D341Med (cell line): Measurements from ENCODE around the gene LIF.
"Not testable (repeated sequence)": the region's sequence is repeated elsewhere in the genome, so short reads cannot be mapped to it uniquely, and the experiment has no call there.

Experiments used
- DNase-seq: peaks from one replicate; pipeline ENCODE4 v3.0.0; 2012; ENCODE audit warnings: low spot score

Gene LIF

DNA sequence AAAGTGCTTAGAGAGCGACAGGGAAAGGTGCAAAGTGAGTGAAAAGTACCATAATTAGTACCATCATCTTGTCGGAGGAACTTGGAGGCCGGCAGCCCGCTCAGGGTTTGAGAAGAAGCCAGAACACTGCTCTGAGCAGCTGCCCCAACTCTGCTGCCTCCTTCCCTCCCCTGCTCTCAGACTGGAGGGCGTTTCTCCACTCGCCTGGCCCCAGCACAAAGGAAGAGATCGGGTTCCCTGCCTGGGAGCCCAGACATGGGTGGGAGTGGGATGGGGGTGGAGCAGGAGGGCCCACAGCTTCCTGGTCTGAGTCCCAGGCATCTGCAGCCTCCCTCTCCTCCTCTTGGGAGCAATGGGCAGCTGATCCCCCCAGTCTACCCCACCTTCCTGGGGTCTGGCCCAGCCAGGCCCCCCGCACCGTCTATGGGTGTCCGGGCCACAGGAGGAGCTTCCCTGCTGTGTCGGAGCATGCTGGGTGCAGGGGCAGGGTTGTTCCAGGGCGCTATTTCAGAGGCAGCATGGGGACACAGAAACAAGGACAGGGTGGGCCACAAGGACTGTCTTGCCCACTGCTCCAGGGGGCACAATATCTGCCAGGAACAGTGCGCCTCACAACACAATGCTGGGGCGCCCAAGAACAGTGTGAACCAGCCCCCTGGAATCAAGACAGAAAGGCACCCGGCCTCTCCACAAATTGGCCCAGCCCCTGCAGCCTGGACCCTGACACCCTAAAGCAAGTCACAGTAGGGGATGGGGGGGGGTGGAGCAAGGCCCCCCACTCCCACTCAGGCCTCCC lies 4.8 kb downstream of the LIF start:
- no peak for DNase-seq

DNA sequence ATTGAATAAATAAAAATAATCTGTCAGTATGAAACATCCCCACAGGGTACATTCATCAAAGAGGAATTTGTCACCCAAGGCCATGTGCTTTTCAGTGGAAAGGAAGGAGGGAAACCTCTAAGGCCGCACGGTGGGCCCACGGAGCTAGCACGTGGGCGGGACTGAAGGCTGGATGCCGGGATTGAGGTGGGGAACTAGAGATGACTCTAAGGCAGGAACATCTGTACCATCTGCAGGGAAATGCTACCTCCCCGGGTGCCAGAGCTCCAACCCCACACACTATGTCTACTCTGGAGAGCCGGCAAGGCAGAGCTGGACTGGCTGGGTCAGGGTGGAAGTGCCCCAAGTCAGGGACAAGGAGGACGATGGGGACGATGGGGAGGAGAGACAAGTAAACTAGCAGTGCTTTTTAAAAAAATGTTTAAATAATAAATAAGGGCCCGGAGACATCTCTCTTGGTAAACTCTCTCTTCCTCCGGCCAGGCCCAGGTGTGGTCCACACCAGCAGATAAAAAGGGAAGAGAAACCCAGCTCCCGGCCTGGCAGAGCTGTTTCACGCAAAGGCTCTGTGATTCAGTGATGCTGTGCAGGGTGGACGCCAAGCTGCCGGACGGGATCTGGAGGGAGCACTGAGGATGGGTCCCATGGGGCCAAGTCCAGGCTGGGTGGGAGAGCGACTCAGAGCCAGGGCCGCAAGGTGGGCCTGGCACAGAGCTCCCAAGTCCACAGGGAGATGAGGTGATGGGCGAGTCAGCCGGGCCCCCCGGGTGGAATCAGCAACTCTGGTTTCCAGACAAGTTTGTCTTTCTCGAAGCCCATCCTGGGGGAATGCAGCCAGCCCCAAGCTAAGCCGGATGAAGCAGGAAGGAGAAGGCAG lies 5.8 kb downstream of the LIF start:
- DNase-seq, result no peak

DNA sequence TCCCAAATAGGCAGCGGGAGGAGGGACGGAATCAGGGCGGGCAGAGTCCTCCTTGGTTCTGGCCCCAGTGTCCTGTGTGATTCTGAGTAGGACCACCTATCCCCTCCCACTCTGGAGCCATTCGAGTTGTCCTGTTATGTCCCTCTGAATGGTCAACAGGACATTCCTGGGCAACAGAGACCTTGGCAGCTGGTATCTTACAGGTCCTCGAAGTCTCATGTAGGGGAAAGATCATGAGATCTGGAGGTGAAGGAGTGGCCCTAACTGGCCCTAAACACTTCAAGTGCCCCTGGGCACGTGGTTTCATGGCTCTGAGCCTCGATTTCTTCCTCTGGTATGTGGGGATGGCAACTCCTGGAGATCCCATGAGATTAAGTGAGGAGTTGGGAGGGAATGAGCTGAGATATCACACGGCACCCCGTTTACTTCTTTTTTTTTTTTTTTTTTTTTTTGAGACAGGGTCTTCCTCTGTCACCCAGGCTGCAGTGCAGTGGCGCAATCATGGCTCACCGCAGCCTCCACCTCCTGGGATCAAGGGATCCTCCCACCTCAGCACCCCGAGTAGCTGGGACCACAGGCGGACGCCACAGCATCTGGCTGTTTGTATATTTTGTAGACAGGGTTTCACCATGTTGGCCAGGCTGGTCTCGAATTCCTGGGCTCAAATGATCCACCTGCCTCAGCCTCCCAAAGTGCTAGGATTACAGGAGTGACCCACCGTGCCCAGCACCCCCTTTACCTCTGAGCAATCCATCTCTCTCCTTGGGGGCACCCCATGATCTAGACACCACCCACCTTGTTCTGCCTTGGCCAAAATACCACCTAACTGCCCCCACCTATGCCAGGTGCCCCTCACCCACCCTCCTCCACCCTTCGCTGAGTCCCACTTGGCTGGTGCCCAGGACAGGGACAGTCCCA lies 6.8 kb downstream of the LIF start:
- no peak for DNase-seq

DNA sequence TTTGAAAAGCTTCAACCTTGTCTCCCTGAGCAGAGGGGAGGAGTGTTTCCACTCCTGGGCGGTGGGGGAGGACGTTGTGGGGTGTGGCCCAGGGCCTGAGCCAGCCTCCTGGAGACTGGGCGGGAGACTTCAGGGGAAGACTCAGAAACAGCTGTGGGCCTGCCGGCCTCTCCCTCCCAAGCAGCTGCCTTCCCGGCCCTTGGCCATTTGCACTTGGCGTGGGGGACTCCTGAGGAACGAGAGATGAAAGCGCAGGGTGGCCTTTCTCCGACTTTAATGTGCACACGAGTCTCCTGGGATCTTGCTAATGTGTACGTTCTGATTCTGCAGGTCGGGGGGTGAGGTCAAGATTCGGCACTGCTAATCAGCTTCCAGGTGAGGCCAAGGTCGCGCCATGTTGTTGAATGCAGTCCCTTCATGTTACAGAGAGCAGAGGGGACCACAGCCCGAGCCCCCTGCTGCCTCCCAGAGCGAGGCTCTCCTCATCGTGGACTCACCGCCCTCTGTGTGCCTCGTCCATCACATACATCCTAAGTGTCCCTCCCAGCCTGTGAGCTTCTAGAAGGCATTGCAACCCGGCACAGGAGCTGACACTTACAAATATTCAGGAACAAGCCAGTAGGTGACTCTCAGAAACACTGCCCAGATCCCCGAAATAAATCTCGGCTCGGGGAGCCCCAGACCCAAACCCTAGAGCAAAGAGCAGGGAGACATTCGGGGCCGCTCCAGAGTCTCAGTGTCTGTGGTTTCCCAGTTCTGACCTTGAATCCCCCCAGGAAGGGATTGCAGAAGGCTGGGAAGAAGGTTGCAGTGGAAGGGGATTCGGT lies 7.7 kb downstream of the LIF start:
- DNase-seq, result no peak

DNA sequence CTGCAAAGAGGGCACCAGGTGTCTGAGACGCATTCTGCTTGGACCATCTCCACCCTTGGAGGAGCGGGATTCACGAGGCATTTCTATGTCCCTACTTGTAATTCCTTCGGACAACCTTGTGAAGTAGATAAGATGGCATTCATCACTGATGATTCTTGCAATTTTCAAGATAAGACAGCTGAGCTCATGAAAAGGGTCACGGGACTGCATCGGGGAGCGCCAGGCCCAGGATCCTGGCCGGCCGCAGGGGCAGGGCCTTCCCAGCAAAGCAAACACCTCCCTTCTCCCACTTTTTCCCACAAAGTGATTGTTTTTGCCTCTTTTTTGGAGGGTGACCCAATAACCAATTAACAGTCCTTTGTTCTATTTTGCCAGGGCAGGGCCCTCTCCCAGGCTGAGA lies 8.4 kb downstream of the LIF start:
- no peak for DNase-seq

DNA sequence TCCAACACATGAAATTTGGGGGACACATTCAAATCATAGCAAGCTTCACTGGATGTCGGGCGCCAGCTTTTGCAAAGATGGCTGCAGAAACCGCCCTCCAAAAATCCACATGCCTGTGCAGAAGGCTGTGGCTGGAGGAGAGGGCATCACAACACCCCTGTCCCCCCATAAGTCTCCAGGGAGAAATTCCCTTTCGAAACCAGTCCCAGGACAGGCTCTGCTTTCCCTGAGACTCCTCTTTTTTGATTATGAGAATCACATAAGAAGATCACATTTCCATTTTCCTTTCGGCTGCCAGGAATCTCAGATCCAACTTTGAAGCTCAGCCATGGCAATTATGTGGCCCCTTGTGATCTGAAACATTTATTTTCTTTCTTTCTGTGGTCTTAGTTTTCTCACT lies 9.7 kb downstream of the LIF start:
- no peak for DNase-seq

DNA sequence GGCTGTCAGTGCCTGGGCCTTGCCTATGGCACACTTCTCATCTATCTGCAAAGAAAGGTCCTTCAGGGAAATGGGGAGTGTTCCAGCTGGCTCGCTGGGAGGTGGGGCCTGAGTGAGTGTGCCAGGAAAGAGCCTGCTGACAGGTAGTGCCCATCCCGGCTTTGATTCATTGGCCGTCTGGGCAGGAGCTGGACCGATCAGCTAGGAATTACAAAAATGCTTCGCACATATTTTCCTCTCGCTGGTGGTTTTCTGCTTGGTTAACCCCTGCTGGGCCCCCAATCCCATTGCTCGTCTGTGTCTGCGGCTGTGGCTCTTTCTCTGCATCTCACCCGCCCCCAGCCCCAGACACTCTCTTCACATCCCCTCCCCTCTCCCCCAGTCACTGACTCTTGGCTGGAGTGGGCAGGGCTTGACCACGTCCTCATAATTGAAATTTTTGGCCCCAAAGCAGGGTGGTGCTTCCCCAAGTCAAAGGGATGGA lies 10.8 kb downstream of the LIF start:
- no peak for DNase-seq

DNA sequence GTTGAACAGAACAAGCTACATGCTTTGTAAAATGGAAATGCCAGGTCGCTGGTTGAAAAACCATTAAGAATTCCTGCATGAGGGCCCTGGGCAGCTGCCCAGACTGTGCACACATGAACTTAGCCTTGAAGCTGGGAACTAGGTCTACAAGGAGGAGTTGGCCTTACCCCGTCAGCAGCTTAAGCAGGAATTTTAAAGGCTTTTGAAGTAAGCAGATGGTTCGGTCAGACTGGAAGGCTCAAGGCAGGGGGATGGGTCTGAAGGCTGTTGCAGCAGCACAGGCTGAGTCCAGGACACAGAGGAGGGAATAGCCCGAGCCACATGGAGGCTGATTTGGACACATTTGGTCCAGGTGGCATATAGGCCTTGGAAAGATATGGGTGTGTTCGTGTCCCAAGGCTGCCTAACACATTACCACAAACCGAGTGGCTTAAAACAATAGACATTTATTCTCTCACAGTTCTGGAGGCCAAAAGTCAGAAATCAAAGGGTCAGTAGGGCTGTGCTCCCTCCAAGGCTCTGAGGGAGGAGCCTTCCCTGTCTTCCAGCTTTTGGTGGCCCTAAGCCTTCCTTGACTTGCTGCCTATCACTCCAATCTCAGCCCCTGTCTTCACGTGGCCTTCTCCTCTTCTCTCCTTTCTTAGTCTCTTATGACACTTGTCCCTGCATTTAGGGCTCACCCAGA lies 11.6 kb downstream of the LIF start:
- peak; percentile 62 for DNase-seq

DNA sequence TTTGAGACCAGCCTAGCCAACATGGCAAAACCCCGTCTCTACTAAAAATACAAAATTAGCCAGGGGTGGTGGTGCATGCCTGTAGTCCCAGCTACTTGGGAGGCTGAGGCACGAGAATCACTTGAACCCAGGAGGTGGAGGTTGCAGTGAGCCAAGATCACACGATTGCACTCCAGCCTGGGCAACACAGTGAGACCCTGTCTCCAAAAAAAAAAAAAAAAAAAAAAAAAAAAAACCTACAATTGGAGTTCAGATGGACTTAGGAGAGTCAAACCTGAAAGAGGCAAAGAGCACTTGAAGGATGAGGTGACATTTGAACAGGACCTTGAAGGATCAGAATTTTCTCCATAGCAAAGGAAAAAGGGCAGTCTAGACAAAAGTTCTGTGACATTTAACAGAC lies 12.2 kb downstream of the LIF start:
- DNase-seq, result not testable (repeated sequence)

DNA sequence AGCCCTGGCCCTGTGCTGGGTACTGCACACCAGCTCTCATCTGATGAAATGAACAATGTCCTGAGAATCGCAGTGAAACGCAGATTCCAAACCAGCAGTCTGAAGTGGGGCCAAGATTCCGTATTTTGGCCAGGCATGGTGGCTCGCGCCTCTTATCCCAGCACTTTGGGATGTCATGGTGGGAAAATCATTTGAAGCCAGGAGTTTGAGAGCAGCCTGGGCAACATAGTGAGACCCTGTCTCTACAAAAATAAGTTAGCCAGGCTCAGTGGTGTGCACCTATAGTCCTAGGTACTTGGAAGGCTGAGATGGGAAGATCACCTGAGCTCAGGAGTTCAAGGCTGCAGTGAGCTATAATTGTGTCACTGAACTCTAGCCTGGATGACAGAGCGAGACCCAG lies 13.0 kb downstream of the LIF start:
- no peak for DNase-seq

DNA sequence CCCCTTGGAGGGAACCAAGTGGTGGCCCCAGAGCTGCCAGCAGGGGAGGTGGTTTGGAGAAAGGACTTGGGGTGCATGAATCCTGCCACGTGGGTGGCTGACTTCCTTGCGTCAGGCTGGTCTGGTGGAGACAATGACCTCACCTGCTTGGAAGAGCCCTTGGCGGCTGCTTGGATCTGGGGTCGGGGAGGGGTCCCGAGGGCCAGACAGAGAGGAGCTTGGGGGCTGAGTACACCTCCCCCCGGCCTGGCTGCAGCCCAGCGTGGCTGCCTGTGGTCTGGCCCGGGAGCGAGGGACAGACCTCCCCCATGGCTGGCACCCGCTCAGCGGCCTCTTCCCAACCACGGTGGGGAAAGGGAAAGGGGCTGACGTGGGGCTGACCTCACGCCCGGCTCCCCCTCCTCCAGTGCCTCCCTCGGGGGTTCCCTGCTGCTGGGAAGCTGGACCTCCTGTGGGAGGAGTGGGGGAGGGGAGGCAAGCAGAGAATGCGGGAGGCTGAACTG lies 13.8 kb downstream of the LIF start:
- no peak for DNase-seq

DNA sequence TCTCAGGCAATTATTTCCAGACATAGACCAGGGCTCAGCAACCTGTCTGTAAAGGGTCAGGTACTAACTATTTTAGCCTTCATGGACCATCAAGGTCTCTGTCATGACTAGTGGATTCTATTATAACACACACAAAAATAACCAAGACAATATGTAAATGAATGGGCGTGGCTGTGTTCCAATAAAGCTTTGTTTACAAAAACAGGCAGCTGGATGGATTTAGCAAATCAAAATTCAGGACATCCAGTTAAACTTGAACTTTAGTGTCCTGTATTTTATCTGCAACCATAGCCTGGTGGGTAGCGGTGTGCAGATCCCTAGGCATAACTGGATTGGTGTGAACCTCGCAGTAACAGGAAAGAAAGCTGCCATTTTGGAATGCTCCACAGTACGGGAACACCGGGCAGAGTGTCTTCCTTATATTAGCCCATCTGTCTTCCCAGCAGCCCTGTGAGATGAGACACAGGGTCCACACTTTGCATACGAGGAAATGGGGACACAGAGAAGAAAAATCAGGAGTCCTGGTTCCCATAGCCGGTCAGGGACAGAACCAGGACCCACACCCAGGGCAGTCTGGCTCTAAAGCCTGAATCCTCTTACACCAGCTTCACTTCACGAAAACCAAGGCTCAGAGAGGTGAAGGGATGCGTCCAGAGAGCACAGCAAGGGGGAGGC lies 15.6 kb downstream of the LIF start:
- DNase-seq, result no peak

DNA sequence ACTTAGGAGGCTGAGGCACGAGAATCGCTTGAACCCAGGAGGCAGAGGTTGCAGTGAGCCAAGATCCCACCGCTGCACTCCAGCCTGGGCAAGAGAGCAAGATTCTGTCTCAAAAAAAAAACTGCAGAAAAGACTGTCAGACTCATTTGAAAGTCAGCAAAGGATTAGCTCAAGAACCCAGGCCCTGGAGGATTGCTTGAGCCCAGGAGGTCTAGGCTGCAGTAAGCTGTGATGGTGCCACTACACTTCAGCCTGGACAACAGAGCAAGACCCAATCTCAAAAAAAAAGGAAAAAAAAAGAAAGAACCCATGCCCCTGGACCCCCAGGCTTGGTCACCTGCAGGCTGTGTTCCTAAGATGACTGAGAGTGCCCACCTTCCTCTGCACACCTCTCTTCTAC lies 16.2 kb downstream of the LIF start:
- no peak for DNase-seq

DNA sequence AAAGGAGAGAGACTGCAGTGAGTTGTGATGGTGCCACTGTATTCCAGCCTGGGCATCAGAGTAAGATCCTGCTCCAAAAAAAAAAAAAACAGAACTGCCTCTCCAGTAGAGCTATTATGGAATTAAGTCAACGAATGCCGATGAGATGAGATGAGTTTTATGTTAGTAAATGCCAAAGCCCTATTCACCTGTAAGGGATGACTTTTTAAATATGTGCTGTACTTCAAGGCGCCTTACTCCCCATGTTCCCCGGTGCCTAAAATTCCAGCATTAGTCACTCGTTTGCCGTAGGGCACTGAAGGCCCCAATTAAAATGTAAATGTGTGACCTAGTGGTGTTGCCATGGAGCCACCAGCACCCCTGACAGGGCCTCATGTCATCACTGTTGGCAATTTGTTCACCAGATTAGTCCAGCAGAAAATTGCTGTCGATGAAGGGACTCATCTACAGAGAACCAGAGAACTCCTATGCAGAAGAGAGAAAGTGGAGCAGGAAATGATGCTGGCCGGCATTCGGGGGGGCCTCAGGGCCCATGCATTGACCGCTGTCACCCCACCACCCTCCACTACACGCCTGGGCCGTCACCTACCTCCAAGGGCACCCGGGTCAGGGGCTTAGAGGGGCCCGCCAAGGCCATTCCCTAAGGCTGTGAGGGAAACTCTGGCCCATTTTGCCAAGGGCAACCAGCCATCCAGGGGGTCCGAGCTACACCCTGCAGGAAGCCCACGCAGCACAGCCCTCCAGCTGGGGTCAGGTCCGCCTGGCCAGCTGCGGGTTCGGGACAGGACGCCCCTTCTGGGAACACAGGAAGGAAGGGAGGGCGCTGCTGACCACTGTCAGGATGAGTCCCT lies 17.8 kb downstream of the LIF start:
- DNase-seq, result no peak

DNA sequence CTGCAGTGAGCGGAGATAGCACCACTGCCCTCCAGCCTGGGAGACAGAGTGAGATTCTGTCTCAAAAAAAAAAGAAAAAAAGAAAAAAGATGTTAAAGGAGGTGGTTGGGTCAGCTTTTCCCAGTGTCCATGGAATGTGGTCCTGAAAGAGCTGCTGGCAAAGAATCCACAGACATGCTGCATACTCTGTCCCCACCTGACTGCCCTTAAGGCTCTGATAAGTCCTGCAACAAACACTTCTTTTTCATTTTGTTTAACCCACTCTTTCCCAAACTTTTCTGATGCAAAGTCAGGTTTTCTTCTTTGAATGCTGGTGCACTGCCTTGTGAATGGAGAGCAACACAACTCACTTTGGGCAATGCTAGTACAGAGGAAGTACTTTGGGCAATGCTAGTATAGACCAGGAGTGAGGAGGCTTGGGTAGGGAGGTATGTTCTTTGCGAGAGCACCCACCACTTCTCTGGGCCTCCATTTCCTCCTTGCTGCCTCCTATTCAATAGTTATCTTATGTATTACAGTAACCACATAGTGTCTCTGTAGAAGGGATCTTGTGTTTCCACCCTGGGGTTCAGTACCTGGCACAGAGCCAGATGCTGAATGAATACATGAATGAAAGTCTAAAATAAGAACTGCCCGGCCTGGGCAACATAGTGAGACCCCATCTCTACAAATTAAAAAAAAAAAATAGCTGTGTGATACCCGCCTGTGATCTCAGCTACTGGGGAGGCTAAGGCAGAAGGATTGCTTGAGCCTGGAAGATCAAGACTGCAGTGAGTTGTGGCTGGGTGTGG lies 18.9 kb downstream of the LIF start:
- DNase-seq, result no peak

DNA sequence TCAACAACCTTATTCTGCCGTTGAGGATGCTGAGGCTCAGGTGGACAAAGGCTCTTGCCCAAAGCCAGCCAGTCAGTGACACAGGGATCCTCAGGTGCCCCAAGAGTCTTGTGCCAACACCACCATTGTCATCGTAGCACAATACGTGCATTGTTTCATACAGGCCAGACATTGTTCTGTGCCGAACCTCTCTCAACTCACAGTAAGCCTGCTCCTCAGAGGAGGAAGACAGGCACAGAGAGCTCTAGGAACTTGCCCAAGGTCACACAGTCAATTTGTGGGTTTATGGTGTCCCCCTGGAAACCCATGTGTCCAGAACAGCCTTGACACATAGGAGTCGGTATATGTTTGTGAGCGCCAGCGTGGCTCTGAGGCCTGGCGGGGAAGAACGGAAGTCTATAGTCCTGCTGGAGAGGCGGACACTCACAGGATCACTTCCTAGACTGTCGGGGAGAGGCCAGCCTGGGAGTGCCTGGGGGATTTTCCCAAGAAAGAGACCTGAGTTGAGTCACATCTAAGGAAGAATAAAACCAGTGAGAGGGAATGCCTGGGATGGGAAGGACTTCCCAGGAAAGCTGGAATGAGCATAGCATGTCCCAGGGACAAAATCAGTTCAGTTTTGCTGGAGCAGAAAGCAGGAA lies 20.2 kb downstream of the LIF start:
- no peak for DNase-seq

DNA sequence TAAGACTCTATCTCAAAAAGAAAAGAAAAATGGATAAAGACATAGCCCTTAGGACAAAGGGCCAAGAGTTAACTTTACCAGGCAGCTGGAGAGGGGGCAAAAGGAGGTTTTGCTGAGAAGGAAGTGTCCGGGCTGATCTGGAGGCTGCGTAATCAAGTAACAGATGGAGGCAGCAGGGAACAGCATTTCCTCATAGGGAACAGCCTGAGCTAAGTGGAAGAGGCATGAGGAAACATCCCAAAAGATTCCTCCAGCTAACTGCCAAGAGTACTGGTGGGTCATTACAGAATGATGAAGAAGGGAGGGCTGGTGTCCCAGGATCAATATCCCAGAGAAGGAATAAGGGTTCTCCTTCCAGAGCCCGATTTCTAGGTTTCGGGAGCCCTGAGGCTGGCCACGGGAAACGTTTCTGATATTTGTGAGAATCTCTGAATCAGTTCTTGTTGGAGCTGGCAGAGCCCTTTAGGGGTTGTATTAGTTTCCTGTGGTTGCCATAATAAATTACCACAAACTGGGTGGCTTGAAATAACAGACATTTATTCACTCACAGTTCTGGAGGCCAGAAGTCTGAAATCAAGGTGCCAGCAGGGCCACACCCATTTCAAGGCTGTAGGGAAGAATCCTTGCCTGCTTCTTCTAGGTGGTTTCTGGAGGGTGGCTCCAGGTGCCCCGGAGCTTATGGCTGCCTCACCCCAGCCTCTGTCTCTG lies 21.2 kb downstream of the LIF start:
- no peak for DNase-seq
